Measurements from ENCODE around the gene NAA60.
"Not testable (repeated sequence)": the region's sequence is repeated elsewhere in the genome, so short reads cannot be mapped to it uniquely, and the experiment has no call there.

NAA60 gene

GRCh38 chr16:3465301-3465700, 21.8 kb downstream of the NAA60 start:
- no peak for DNase-seq

GRCh38 chr16:3465911-3466584, 22.6 kb downstream of the NAA60 start:
- no peak for DNase-seq

- DNase-seq: no peak
Measured at GRCh38 chr16:3467182-3467581, 23.7 kb downstream of the NAA60 start.

GRCh38 chr16:3467921-3468320, 24.4 kb downstream of the NAA60 start:
- DNase-seq: no peak

GRCh38 chr16:3468501-3468900, 25.0 kb downstream of the NAA60 start:
- DNase-seq: no peak

GRCh38 chr16:3469736-3470135, 26.3 kb downstream of the NAA60 start:
- no peak for DNase-seq

- no peak for DNase-seq
Measured at GRCh38 chr16:3470723-3471122, 27.2 kb downstream of the NAA60 start.

- no peak for DNase-seq
Measured at GRCh38 chr16:3471518-3472176, 28.2 kb downstream of the NAA60 start.

- DNase-seq: peak; percentile 38
Measured at GRCh38 chr16:3472878-3473595, 29.6 kb downstream of the NAA60 start.

GRCh38 chr16:3473596-3473943, 30.1 kb downstream of the NAA60 start:
- not testable (repeated sequence) for DNase-seq

- no peak for DNase-seq
Measured at GRCh38 chr16:3474136-3474779, 30.8 kb downstream of the NAA60 start.

- not testable (repeated sequence) for DNase-seq
Measured at GRCh38 chr16:3474870-3475269, 31.4 kb downstream of the NAA60 start.

GRCh38 chr16:3475604-3476375, 32.3 kb downstream of the NAA60 start:
- no peak for DNase-seq

- DNase-seq: no peak
Measured at GRCh38 chr16:3476409-3476808, 32.9 kb downstream of the NAA60 start.

- no peak for DNase-seq
Measured at GRCh38 chr16:3478242-3478925, 34.9 kb downstream of the NAA60 start.

- DNase-seq: no peak
Measured at GRCh38 chr16:3479654-3480216, 36.3 kb downstream of the NAA60 start.

GRCh38 chr16:3480901-3481695, 37.6 kb downstream of the NAA60 start:
- no peak for DNase-seq

- DNase-seq: no peak
Measured at GRCh38 chr16:3481696-3482658, 38.5 kb downstream of the NAA60 start.

GRCh38 chr16:3482659-3483241, 39.3 kb downstream of the NAA60 start:
- DNase-seq: no peak
